Heart right ventricle (tissue), 16 donors: ENCODE measurements around the gene WNT4. TPM values are rescaled to one million over a fixed set of nuclear protein-coding genes. Genes with fewer than 3 reads are reported as not detected.

Experiments
- ATAC-seq, 8 donors: fragments of 200-7000 bp; cut with Tn5 transposase; one replicate each; pipeline ENCODE4 v1.9.1; 2020; ENCODE audit warnings: mild to moderate bottlenecking in 8 of 8, moderate library complexity in 8 of 8, moderate number of reproducible peaks in 1 of 8
- DNase-seq, 2 donors: peaks; one replicate each; pipeline ENCODE4 v3.0.0-alpha.2; 2020
- H3K27ac ChIP-seq, 10 donors: fragments of 200-600 bp; sonication (generic) in 2 of 10; one replicate each; pipeline versions ENCODE4 v1.5.0 to v1.8.0; 2020 to 2022; ENCODE audit warnings: mild to moderate bottlenecking in 3 of 10
- H3K27me3 ChIP-seq, 7 donors: fragments of 200-600 bp; one replicate each; pipeline ENCODE4 v1.8.0; 2021 to 2022; ENCODE audit warnings: mild to moderate bottlenecking in 2 of 7
- H3K36me3 ChIP-seq, 9 donors: fragments of 200-600 bp; sonication (generic) in 1 of 9; one replicate each; pipeline versions ENCODE4 v1.5.0 to v1.8.0; 2020 to 2022; ENCODE audit warnings: mild to moderate bottlenecking in 2 of 9
- H3K4me1 ChIP-seq, 9 donors: fragments of 200-600 bp; sonication (generic) in 1 of 9; one replicate each; pipeline versions ENCODE4 v1.5.0 to v1.8.0; 2020 to 2022; ENCODE audit warnings: mild to moderate bottlenecking in 4 of 9
- H3K4me3 ChIP-seq, 10 donors: fragments of 200-600 bp; sonication (generic) in 2 of 10; one replicate each; pipeline versions ENCODE4 v1.5.0 to v1.8.0; 2020 to 2022; ENCODE audit warnings: mild to moderate bottlenecking in 7 of 10, moderate library complexity in 2 of 10
- H3K9me3 ChIP-seq, 11 donors: fragments of 200-600 bp in 10 of 11; sonication (generic) in 2 of 11; one replicate each; pipeline versions ENCODE4 v1.5.0 to v1.8.0; 2013 to 2022; ENCODE audit warnings: mild to moderate bottlenecking in 2 of 11, control low read depth in 1 of 11, moderate library complexity in 1 of 11
- CTCF ChIP-seq, 9 donors: fragments of 200-600 bp; sonication (generic) in 2 of 9; IDR thresholded peaks; one replicate each; pipeline versions ENCODE4 v1.5.0 to v1.8.0; 2021 to 2022; ENCODE audit warnings: antibody characterized with exemption in 9 of 9, mild to moderate bottlenecking in 5 of 9, moderate library complexity in 1 of 9
- WGBS, 2 donors: extraction: QIAGEN DNeasy Blood & Tissue Kit; methylation state at CpG; one replicate each; pipeline ENCODE4 v1.1.7; 2013; ENCODE audit warnings: inconsistent platforms in 1 of 2; 5-methylcytosine and 5-hydroxymethylcytosine counted together
- intact Hi-C, 10 donors: fragments of 100-400 bp; cut with DNase I; formaldehyde crosslinking; loops; one replicate each; pipeline versions ENCODE4 v1.11.1 to v1.14.2; 2022
- polyA plus RNA-seq, 2 donors: library from polyadenylated mRNA; stranded (reverse); fragments of 200-250 nt; gene quantifications; one replicate each; pipeline ENCODE4 v1.2.3, GENCODE V29; 2013
- total RNA-seq, 10 donors: library from RNA; stranded (reverse); fragmentation: NEBNext Ultra II Directional in 3 of 10; extraction: Animal tissue kit (Norgen Biotek cat#: 25700) in 3 of 10; gene quantifications; one replicate each; pipeline versions ENCODE4 v1.2.1 to v1.2.4, GENCODE V29; 2021 to 2023
- donor health status: Arrhythmogenic right ventricular cardiomyopathy.
- donor health status: ischemic (EF 13 %, LVEDD 7.1; RV severe dilation, severe dysfunction).
- donor health status: healthy with polysubstance abuse.
- donor health status: DM: no; HTN: yes; CAD: no.
- donor health status: DM: no; HTN: no; CAD: no.
- donor health status: ischemic (EF 25% LVEDD 6.9; RV normal size, moderate dysfunction).
- donor health status: ischemic (EF 25% LVEDD 5.7; RV mildly dilated, moderate dysfunction).
- donor health status: healthy.
- donor health status: DM: yes; HTN: yes; CAD: no.
- donor health status: Ischemic cardiomyopathy.
- donor health status: ischemic (EF 35%, LVEDD 5.7; RV mildly dilated, moderate dysfunction).
- donor health status: nonischemic (EF 11% LVEDD 7.7; RV severe dilation, severe dysfunction).
- donor health status: DM: yes; HTN: yes; CAD: no.
- donor health status: PGD.
- donor health status: ischemic (EF 29% LVEDD 5.4; RV normal size, mild dysfunction).
- donor health status: nonischemic (EF 23%, LVEDD 6.1; RV moderate dilation, normal function).

The WNT4 gene
- total and polyA plus RNA-seq, 12 donors, result 0.06 to 0.16 TPM; not detected in 10

DNA sequence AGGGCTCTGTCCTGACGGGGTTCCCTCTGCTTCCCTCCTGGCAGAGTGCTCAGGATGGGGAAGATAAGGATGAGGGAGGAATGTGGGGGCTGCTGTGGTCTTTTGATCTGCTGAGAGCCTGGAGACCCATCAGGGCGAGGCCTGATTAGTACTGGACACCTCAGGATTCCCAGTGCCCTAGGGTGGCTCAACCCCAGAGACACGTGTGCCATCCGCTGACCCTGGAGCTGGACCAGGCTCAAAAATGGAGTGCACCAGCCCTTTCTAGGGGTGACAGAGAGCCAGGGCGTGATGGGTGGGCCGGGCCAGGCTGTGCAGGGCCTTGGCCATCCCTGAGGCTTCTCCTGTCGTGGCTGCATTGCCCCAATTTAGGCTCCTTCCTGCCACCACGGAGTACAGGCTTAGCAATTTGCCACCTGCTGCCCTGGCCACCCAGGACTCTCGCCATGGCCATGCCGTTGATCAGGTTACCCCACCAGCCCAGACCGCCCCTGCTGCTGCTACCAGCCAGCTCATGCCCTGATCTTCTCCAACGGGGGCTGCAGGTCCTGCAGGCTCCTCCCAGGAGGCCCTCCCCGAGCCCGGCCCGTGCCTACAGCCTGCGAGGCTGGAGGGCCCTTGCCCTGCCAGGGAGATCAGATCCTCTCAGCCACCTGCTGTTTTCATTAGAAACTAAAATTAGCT, 9.5 kb downstream of the WNT4 start:
- no peak overlapping the region for H3K4me3 ChIP-seq
- H3K27me3 ChIP-seq, result peaks cover 0 to 47% (median 11%) of the 10 kb centered on the region in 7 donors
- no peak for TF ChIP-seq CTCF (IDR thresholded peaks at IDR 0.05)
- intact Hi-C loops, result loop anchor here in 5 of 10 donors (10.0 kb wide), 4 partner anchors 141 to 511 kb away; partner anchors contain the start of gene C1QC (in 1 of the 5)
- H3K27ac ChIP-seq, result no peak overlapping the region
- WGBS, 2 donors, result 62 to 63% methylated on average over 16 of the region's 16 CpGs
- no peaks in the 10 kb centered on the region for H3K9me3 ChIP-seq
- H3K4me1 ChIP-seq, result peaks cover 0 to 8% (median 4%) of the 10 kb centered on the region in 9 donors
- DNase-seq (no peak), ATAC-seq (no peak)
- no peaks in the 10 kb centered on the region for H3K36me3 ChIP-seq

DNA sequence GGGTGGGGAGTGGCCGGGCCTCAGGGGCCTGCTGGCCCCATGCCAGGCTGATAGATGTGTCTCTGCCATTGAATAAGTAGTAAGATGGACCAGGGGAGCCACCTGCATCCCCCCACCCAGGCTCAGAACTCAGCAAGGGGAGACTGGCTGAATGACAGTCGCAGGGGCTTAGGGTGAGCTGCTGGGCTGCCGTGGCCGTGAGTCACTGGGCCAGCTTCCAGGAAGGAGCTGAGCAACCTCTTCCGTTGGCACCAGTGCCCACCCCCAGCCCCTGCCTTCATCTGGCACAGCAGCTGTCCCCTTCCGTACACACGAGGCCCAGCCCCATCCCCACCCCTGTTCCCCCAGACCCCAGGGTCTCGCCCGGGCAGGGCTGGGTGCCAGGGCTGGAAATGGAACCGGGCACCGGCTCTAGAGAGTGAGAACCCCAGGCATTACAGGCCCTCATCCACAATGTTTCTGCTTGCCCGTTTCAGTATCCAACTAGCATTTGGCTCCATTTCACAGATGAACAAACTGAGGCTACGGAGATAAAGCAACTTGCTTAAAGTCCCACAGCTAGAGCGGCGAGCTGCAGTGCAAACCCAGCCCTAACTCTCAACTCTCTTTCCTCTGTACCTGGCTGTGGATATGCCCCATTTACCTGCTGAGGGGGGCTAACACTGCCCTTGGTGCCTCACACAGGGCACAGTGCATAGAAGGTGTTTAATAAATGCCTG, 10.2 kb downstream of the WNT4 start:
- H3K4me1 ChIP-seq, result peaks cover 0 to 8% (median 4%) of the 10 kb centered on the region in 9 donors
- 71% methylated on average over 15 of the region's 15 CpGs for WGBS, 2 donors
- no peaks in the 10 kb centered on the region for H3K9me3 ChIP-seq
- DNase-seq (no peak), ATAC-seq (peak in 1 of 8 donors; percentile 9)
- H3K27ac ChIP-seq, result no peak overlapping the region
- no peaks in the 10 kb centered on the region for H3K36me3 ChIP-seq
- peaks cover 0 to 42% (median 11%) of the 10 kb centered on the region in 7 donors for H3K27me3 ChIP-seq
- no peak for TF ChIP-seq CTCF (IDR thresholded peaks at IDR 0.05)
- no peak overlapping the region for H3K4me3 ChIP-seq
- intact Hi-C loops, result loop anchor here in 5 of 10 donors (10.0 kb wide), 4 partner anchors 142 to 512 kb away; partner anchors contain the start of gene C1QC (in 1 of the 5)

DNA sequence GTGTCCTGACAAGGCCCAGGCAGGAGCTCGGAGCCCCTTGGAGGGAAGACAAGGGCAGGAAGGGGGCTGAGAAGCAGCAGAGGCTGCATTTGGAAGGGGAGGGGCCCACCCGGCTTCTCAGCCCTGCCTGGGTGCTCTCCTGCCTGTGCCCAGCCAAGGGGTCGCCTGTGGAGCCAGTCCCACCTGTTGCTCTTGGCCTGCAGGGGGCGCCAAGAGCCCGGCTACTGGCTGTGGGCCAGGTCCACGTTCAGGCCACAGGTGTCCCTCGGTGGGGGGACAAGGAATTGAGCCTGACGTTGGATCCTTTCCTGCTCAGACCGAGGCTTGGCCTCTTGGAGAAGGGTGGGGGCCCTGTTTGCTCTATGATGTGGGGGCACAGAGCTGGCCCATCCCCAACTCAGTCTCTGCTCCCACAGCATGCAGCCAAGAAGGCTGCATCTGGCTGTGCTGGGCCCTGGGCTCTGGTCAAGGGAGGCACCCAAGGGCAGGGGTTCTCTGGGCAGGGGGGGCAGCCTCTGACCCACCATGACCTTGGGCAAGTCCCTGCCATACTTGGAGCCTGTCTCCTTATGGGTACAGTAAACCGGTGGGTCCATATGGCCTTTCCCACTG, 10.9 kb downstream of the WNT4 start:
- H3K4me1 ChIP-seq, result peaks cover 0 to 8% (median 4%) of the 10 kb centered on the region in 9 donors
- H3K27me3 ChIP-seq, result peaks cover 0 to 37% (median 10%) of the 10 kb centered on the region in 7 donors
- peak; percentile 18 to 79 (median 67) for TF ChIP-seq CTCF (IDR thresholded peaks at IDR 0.05)
- no peak overlapping the region for H3K27ac ChIP-seq
- no peak overlapping the region for H3K4me3 ChIP-seq
- DNase-seq, result no peak
- intact Hi-C loops, result loop anchor here in 5 of 10 donors (10.0 kb wide), 4 partner anchors 143 to 513 kb away; partner anchors contain the start of gene C1QC (in 1 of the 5)
- peak in 3 of 8 donors; percentile 31 to 36 (median 35) for ATAC-seq
- WGBS, 2 donors, result 24 to 25% methylated on average over 10 of the region's 10 CpGs
- H3K36me3 ChIP-seq, result no peaks in the 10 kb centered on the region
- H3K9me3 ChIP-seq, result no peaks in the 10 kb centered on the region

DNA sequence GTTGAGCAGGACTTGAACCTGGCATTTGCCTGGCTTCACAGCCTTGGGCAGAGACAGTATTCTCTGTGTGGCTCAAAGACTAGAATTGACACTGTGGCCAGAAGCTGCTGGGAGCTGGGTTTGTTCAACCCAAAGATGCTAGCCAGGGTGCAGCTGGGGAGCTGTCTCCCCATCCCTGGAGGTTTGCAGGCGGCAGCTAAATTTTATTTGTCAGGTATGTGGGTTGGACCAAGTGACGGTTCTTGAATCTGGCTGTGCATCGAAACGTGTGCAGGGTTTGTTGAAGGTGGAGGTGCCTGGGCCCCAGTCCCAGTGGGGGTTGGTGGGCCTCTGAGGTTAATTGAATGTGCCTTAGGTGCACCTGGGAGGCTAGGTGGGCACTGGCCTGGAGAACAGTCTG, 11.8 kb downstream of the WNT4 start:
- H3K9me3 ChIP-seq, result no peaks in the 10 kb centered on the region
- intact Hi-C loops, result loop anchor here in 5 of 10 donors (10.0 kb wide), 4 partner anchors 144 to 514 kb away; partner anchors contain the start of gene C1QC (in 1 of the 5)
- H3K4me3 ChIP-seq, result no peak overlapping the region
- WGBS, 2 donors, result 89 to 91% methylated on average over 4 of the region's 4 CpGs
- H3K4me1 ChIP-seq, result peaks cover 0 to 8% (median 4%) of the 10 kb centered on the region in 9 donors
- ATAC-seq, result no peak
- DNase-seq, result no peak
- peaks cover 0 to 28% (median 8%) of the 10 kb centered on the region in 7 donors for H3K27me3 ChIP-seq
- H3K27ac ChIP-seq, result no peak overlapping the region
- no peaks in the 10 kb centered on the region for H3K36me3 ChIP-seq
- TF ChIP-seq CTCF (IDR thresholded peaks at IDR 0.05), result no peak
